DMS114 treated with DMSO at 0.1 percent for 48 hours (cell line): ENCODE measurements around the gene SIDT2.
"Not testable (repeated sequence)": the region's sequence is repeated elsewhere in the genome, so short reads cannot be mapped to it uniquely, and the experiment has no call there.

ENCODE experiments used
- DNase-seq: peaks from one replicate; lab custom pipeline; 2025; ENCODE audit not compliant: unreplicated experiment; lab: John Stamatoyannopoulos, UW

SIDT2 gene

DNA sequence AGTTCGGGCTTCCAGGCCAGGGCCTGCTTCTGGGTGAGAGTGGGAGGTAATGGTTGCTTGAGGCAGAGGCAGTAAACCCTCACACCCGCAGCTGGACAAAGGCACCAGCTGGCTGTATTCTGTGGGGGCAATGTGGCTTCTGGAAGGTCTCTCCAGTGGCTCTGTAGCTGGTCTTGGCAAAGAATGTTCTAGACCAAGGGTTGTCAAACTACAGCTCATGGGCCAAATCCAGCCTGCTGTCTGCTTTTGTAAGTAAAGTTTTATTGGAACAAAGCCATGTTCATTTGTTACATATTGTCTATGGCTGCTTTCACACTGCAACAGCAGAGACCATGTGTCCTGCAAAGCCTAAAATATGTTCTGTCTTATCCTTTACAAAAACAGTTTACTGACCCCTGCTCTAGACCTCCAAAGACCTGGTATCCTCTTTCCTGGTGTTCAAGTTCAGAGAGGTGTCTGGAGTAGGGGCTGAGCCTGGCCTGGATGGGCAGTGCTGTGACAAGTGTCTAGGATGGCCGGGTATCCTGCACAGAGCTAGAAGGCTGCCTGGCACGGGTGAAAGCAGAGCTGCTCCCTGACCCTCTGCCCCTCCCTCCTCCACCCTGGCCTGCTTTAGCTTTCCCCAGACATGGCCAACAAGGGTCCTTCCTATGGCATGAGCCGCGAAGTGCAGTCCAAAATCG is 24.0 kb downstream of the SIDT2 start:
- DNase-seq, result no peak

- no peak for DNase-seq
Measured at GRCh38 chr11:117203069-117203407, 24.5 kb downstream of the SIDT2 start.

GRCh38 chr11:117204283-117205080 is 25.9 kb downstream of the SIDT2 start:
- no peak for DNase-seq

DNA sequence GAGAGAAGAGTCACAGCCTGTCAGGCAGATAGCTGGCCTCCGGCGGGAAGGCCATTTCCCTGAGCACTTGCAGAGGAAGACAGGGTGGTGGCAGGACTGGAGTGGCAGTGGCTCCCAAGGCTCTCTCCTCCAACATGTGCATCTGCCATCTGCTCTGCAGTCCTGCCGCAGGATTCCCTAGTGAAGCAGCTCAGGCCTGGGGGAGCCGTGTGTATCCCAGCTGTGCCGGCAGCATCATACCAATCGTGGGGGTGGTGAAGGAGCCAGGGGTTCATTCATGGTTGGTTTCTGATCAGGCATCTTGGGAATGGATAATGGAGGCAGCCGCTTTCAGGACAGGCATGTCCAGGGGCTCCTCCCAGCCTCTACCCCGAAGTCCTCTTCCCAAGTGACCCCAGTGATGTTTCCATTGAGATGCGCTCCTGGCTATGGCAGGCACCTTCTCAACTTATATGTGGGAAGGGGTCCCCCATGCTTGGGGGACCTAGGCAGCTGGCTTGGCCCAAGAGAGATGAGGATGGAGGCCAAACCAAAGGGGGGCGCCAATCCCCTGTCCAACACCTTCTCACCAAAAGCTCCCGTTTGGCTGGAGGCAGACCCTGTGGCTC is 26.8 kb downstream of the SIDT2 start:
- DNase-seq, result no peak

- not testable (repeated sequence) for DNase-seq
Measured at GRCh38 chr11:117206111-117206510, 27.6 kb downstream of the SIDT2 start.

GRCh38 chr11:117206859-117207258 is 28.3 kb downstream of the SIDT2 start:
- DNase-seq, result not testable (repeated sequence)

GRCh38 chr11:117207481-117207880 is 28.9 kb downstream of the SIDT2 start:
- DNase-seq, result not testable (repeated sequence)

DNA sequence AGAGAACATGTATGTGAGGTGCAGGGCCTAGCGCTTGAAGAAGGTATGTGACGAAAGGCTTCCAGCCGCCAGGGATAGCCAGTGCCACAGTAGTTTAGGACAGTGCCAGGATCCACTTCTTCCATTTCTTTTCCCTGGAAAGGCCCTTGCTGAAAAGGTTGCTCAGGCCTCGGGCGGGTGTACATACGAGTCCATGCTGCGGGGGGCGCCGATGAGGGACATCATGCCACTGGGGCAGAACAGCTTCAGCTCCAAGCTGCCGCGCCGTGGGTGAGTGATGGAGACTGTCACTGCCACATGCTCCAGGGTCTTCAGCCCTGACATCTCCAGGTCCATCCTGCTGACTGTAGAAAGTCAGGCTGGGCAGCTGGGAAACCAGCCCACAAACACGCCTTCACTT is 30.2 kb downstream of the SIDT2 start:
- not testable (repeated sequence) for DNase-seq

- not testable (repeated sequence) for DNase-seq
Measured at GRCh38 chr11:117209351-117210125, 31.0 kb downstream of the SIDT2 start.

DNA sequence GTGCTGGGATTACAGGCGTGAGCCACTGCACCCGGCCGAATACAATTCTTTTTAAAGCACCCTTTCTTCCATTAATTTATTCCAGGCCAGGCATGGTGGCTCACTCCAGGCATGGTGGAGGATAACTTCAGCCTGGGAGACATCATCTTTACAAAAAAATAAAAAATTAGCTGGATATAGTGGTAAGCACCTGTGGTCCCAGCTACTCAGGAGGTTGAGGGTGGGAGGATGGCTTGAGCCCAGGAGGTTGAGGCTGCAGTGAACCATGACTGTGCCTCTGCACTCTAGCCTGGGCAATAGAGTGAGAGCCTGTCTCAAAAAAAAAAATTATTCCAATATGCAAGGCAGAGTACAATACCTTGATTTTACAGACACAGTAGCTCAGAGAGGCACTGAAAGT is 32.1 kb downstream of the SIDT2 start:
- no peak for DNase-seq

DNA sequence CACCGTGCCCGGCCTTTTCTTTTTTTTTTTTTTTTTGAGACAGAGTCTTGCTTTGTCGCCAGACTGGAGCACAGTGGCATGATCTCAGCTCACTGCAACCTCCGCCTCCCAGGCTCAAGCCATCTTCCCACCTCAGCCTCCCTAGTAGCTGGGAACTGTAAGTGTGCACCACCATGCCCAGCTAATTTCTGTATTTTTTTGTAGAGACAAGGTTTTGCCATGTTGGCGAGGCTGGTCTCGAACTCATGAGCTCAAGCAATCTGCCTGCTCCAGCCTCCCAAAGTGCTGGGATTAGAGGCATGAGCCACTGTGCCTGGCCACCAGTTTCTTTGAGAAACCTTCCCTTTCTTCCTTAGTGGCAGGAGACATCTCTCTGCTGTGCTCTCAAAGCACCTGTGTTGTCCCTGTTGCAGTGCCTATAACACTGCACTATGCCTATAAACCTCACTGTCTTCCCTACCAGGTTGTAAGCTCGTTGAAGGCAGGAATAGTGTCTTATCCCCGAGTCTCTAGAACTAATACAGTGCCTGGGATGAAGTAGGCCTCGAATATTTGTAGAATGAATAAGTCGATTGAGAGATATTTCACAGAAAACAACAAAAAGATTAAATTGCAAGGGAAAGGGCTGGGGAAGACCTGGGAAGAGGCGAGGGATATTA is 34.3 kb downstream of the SIDT2 start:
- DNase-seq, result no peak

DNA sequence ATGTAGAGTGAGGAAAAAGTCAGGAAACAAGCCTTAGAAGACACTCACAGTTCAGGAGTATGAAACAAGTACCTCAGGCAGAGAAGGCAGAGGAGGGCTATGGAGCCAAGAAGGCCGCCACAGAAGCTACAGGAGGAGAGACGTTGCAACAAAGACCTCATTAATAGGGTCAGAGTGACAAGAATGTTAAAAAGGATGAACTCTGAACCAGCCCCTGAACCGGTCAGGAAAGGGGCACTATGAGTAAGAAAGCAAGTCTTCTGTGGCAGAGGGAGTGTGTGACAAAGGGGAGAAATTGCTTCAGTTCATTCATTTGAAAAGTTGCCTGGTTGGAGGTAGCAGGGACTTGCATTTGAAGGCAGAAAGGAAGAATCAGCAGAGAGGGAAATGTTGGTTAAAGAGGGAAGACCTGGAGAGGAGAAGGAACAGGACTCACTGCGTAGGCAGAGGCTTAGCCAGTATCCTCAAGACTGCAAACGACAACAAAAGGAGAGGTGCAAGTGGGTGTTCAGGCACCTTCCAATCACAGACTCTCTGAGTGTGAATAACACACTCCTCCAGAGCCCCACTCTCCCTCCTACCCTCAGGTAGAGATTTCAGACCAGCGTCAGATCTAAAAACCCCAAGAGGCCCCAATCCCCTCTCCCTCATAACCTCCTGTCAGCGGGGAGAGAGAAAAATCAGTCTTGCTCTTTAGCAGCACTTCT is 36.0 kb downstream of the SIDT2 start:
- no peak for DNase-seq

- DNase-seq, result no peak
Measured at GRCh38 chr11:117217141-117218084, 38.9 kb downstream of the SIDT2 start.

DNA sequence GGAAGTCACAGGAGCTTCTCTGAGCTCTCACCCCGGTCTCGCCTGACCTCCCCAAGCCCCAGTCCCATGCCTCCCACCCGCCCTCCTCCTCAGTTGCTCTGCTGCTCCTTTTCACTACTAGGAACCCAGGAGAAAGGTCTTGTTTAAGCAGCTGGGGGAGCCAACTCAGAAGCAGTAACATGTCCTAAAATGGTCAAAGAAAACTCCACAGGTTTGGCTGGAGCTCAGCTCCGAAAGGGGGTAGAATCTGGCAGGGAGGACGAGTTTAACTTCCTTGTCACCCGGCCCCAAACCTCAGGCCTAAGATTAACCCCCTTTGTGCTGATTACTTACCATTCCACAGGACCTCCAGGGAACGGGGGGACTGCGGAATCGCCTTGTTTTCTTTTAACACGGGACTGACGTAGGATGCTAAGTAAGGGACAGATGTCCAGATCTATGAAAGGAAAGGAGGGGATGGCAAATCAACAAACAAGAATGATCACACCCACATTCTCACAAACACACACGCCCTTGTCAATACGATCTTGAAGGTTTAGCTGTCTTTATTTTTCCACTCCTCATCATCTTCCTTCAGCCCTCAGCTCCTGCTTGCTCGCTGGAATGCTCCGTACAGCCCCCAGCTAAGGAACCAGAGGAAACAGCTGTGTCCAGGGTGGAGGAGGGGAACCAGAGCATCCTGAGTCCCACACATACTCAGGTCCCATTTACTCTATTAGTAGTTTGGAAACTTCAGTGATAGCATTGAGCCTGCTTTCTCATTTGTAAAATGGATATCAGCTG is 39.8 kb downstream of the SIDT2 start:
- DNase-seq, result no peak

DNA sequence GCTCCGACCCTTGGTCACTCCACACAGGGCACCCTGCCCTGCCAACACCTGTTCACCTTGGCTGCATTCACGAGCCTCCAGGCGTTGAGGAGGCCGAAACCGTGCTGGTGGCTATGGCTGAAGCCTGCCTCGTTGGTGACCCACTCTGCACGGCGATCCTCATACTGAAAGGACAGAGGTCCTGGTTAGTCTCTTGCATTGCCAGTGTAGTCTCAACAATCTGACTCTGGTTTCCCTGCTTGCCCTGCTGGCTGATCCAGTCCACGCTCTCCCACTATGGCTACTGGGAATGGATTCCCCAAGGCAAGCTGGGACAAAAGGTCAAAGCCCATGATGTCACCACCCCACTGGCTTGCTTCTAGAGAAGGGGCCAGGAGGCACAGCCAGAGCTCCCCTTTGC is 40.5 kb downstream of the SIDT2 start:
- no peak for DNase-seq

- no peak for DNase-seq
Measured at GRCh38 chr11:117219455-117219854, 40.9 kb downstream of the SIDT2 start.

GRCh38 chr11:117219995-117220394 is 41.5 kb downstream of the SIDT2 start:
- DNase-seq, result no peak

DNA sequence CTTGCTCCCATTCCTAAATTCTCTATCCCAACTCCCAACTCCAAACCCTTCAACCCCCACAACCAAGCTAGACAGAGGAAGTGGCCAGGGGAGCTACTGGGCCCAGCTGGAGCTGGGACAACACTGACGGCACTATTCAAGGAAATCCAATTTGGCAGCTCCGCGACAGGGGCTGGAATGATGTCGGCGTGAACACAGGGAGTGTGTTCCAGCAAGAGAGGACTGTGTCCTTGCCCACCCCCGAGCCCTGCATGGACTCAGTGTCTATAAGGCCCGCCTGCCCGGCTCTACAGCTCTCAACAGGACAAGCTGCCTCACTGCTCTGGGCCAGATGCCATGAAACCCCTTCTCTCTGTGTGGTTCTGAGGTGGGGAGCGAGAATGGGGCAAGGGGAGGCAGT is 42.0 kb downstream of the SIDT2 start:
- no peak for DNase-seq
